Caco-2 (cell line): ENCODE measurements around the gene GLS. TPM values are rescaled to one million over a fixed set of nuclear protein-coding genes. Genes with fewer than 3 reads are reported as not detected.

Experiments used
- BruUV-seq: library from RNA; stranded (reverse); fragments of 400-500 nt; replicated peaks from 2 replicates; lab custom pipeline; 2021; lab: Mats Ljungman, UMichigan
- CTCF ChIA-PET: fragments of 300-600 bp; sonication (Branson Sonifier 250); formaldehyde crosslinking; loops from one replicate; lab custom pipeline; 2022; ENCODE audit warnings: antibody characterized with exemption; lab: Charles Lee
- POLR2A ChIA-PET: fragments of 300-600 bp; sonication (Branson Sonifier 250); formaldehyde crosslinking; loops from one replicate; lab custom pipeline; 2022; ENCODE audit warnings: antibody characterized with exemption; lab: Charles Lee
- DNase-seq, 2 experiments: peaks; one replicate each; pipeline versions ENCODE4 v3.0.0 to v3.0.0-alpha.2; 2020 to 2022
- H3K27me3 ChIP-seq: replicated peaks from 2 replicates; pipeline ENCODE4 v1.6.0; 2011; ENCODE audit warnings: low read length; ENCODE audit not compliant: control insufficient read depth, insufficient read depth
- H3K36me3 ChIP-seq: 2 replicates; pipeline ENCODE4 v1.5.1; 2011; ENCODE audit warnings: low read length; ENCODE audit not compliant: control insufficient read depth, insufficient read depth
- H3K4me1 ChIP-seq: fragments of 250-450 bp; sonication (Bioruptor Pico); 2 replicates; pipeline ENCODE4 v1.5.1; 2020; ENCODE audit warnings: mild to moderate bottlenecking
- H3K4me3 ChIP-seq: 2 replicates; pipeline ENCODE4 v1.5.1; 2011; ENCODE audit warnings: low read depth, mild to moderate bottlenecking, control low read depth, low read length
- H3K9me3 ChIP-seq: fragments of 250-450 bp; sonication (Bioruptor Pico); 2 replicates; pipeline ENCODE4 v1.5.1; 2020; ENCODE audit warnings: mild to moderate bottlenecking, moderate library complexity
- H3K27ac Mint-ChIP-seq: one replicate; pipeline ENCODE4 v1.8.0; 2022; ENCODE audit warnings: mixed read lengths; ENCODE audit not compliant: unreplicated experiment
- H3K27me3 Mint-ChIP-seq: one replicate; pipeline ENCODE4 v1.8.0; 2022; ENCODE audit warnings: mixed read lengths; ENCODE audit not compliant: insufficient read depth, unreplicated experiment
- H3K36me3 Mint-ChIP-seq: one replicate; pipeline ENCODE4 v1.8.0; 2022; ENCODE audit warnings: mild to moderate bottlenecking, mixed read lengths; ENCODE audit not compliant: insufficient read depth, unreplicated experiment
- H3K4me1 Mint-ChIP-seq: one replicate; pipeline ENCODE4 v1.8.0; 2022; ENCODE audit warnings: low read depth, mixed read lengths; ENCODE audit not compliant: unreplicated experiment
- H3K4me3 Mint-ChIP-seq: one replicate; pipeline ENCODE4 v1.8.0; 2022; ENCODE audit warnings: mild to moderate bottlenecking, moderate library complexity, mixed read lengths; ENCODE audit not compliant: unreplicated experiment
- H3K9me3 Mint-ChIP-seq: one replicate; pipeline ENCODE4 v1.8.0; 2022; ENCODE audit warnings: mixed read lengths; ENCODE audit not compliant: unreplicated experiment
- intact Hi-C: fragments of 100-400 bp; cut with micrococcal nuclease; formaldehyde crosslinking; loops from one replicate; pipeline ENCODE4 v1.10.0; 2022; ENCODE audit not compliant: unreplicated experiment
- total RNA-seq: library from RNA; stranded (reverse); gene quantifications from 2 replicates; pipeline ENCODE4 v1.2.3, GENCODE V29; 2022
- TF ChIP-seq, protein P1 (sequence below), 2 experiments: fragments of 200-600 bp in 1 of 2; IDR thresholded peaks; 1 replicate in 1 of 2; 2 replicates in 1 of 2; pipeline versions ENCODE4 v1.5.1 to v1.8.0; 2011 to 2022; ENCODE audit warnings: antibody characterized with exemption in 1 of 2, control low read depth in 1 of 2, inconsistent platforms in 1 of 2, low read depth in 1 of 2, low read length in 1 of 2, mild to moderate bottlenecking in 1 of 2, moderate library complexity in 1 of 2; ENCODE audit not compliant: insufficient read depth in 1 of 2, severe bottlenecking in 1 of 2, unreplicated experiment in 1 of 2

The GLS gene
- total RNA-seq, 1 experiment from 2014 or later = 107 TPM

DNA sequence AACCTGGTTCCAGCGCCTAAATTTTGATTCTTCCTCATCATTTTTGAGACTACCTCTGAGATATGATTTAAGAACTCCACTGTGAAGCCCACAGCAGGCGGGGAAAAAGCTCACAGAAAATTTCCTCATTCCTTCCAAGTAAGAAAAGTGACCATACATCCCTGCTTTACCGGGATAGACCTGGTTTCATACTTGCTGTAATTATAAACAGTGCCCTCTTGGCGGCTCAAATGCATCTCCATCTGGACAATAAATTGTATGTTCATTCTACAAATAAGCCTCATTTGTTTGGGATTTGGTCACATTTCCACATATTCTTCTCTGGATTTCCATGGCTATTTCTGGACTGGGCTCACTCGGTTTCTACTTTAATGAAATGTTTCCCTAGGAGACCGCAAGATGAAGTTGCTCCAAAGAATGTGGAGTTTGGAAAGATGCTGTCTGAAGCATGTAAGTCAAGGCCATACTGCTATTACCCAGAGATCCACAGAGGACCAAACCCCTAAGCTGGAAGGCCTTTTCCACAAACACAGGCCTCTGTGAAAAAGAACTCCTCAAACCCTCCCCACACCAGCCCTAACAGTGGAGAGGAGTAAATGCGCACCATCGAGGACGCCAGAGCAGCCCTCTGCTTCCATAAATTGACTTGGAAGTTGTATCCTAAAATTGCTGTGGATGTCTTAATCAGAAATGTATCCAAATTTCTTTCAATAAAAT lies 119.5 kb downstream of the GLS start:
- H3K4me3 ChIP-seq = no peak overlapping the region
- ChIA-PET CTCF (no interaction called here), POLR2A (no interaction called here)
- no peaks in the 10 kb centered on the region for H3K9me3 ChIP-seq
- TF ChIP-seq, protein P1, sequence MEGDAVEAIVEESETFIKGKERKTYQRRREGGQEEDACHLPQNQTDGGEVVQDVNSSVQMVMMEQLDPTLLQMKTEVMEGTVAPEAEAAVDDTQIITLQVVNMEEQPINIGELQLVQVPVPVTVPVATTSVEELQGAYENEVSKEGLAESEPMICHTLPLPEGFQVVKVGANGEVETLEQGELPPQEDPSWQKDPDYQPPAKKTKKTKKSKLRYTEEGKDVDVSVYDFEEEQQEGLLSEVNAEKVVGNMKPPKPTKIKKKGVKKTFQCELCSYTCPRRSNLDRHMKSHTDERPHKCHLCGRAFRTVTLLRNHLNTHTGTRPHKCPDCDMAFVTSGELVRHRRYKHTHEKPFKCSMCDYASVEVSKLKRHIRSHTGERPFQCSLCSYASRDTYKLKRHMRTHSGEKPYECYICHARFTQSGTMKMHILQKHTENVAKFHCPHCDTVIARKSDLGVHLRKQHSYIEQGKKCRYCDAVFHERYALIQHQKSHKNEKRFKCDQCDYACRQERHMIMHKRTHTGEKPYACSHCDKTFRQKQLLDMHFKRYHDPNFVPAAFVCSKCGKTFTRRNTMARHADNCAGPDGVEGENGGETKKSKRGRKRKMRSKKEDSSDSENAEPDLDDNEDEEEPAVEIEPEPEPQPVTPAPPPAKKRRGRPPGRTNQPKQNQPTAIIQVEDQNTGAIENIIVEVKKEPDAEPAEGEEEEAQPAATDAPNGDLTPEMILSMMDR (IDR thresholded peaks at IDR 0.05; ENCODE audit: insufficient read depth in 1 of 2, low read depth in 1 of 2, low read length in 1 of 2, severe bottlenecking in 1 of 2, unreplicated experiment in 1 of 2) = no peak
- no TSS peak for BruUV-seq
- Mint-ChIP-seq H3K4me1 (peaks cover 8% of the 10 kb centered on the region), H3K36me3 (peaks cover 95% of the 10 kb centered on the region), H3K9me3 (no peaks in the 10 kb centered on the region), H3K27ac (no peak overlapping the region), H3K4me3 (no peak overlapping the region), H3K27me3 (no peaks in the 10 kb centered on the region)
- intact Hi-C loops = no loop called here
- DNase-seq = no peak
- no peaks in the 10 kb centered on the region for H3K27me3 ChIP-seq
- peaks cover 7% of the 10 kb centered on the region for H3K4me1 ChIP-seq
- peaks cover 8% of the 10 kb centered on the region for H3K36me3 ChIP-seq

DNA sequence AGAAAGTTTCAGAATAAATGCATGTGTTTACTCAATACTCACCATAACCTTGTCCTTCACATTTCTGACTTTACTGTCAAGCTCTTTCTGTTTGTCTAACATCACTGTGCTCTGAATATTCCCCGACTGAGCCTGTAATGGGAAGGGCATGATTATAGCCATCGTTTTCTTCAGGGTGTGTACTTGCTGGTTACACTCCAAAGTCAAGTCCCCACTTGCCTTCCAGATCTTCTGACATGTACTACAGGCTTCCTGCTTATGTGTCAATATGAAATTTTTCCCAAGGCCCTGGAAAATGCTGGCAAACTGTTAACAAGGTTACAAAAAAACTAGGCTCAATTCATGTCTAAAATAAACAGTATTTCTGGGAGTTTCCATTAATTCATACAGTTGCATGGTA lies 120.4 kb downstream of the GLS start:
- no peak overlapping the region for H3K27ac Mint-ChIP-seq
- POLR2A ChIA-PET = no interaction called here

DNA sequence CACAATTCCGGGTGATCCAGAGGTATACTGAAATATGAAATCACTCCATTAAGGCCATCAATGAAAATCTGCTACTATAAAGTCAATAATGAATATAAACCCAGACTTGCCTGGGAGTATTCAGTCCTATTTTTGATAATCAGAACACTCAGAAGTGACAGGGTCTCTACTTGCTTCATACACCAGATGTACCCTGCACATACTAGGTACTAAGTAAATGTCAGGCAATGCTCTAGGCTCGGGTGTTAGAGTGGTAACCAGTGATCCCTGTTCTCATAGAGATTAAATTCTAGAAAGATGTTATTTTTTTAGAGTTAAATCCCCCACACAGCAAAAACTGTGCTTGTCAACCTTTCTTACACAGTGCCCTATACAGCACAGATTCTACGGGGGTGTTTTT lies 121.0 kb downstream of the GLS start:
- no TSS peak for BruUV-seq
- no peaks in the 10 kb centered on the region for H3K9me3 Mint-ChIP-seq
- no peak overlapping the region for H3K4me3 ChIP-seq
- peaks cover 11% of the 10 kb centered on the region for H3K4me1 Mint-ChIP-seq
- H3K9me3 ChIP-seq = no peaks in the 10 kb centered on the region
- peaks cover 87% of the 10 kb centered on the region for H3K36me3 Mint-ChIP-seq
- ChIA-PET POLR2A (no interaction called here), CTCF (no interaction called here)
- intact Hi-C loops = no loop called here
- peaks cover 7% of the 10 kb centered on the region for H3K4me1 ChIP-seq
- no peaks in the 10 kb centered on the region for H3K27me3 ChIP-seq
- no peaks in the 10 kb centered on the region for H3K27me3 Mint-ChIP-seq
- no peak for DNase-seq
- H3K36me3 ChIP-seq = peaks cover 4% of the 10 kb centered on the region; the same call in 1 of the 2 replicates
- no peak overlapping the region for H3K27ac Mint-ChIP-seq
- H3K4me3 Mint-ChIP-seq = no peak overlapping the region
- TF ChIP-seq, protein P1 (IDR thresholded peaks at IDR 0.05; ENCODE audit: insufficient read depth in 1 of 2, low read depth in 1 of 2, low read length in 1 of 2, severe bottlenecking in 1 of 2, unreplicated experiment in 1 of 2) = no peak

More for the DNA sequence above, 120.4 kb downstream of the GLS start:
- no TSS peak for BruUV-seq
- peaks cover 11% of the 10 kb centered on the region for H3K4me1 Mint-ChIP-seq
- Histone ChIP-seq H3K36me3 (peaks cover 6% of the 10 kb centered on the region), H3K4me3 (no peak overlapping the region), H3K9me3 (no peaks in the 10 kb centered on the region), H3K27me3 (no peaks in the 10 kb centered on the region), H3K4me1 (peaks cover 7% of the 10 kb centered on the region)
- intact Hi-C loops = no loop called here
- no peak overlapping the region for H3K4me3 Mint-ChIP-seq
- no peak for DNase-seq
- CTCF ChIA-PET = no interaction called here
- no peaks in the 10 kb centered on the region for H3K9me3 Mint-ChIP-seq
- H3K27me3 Mint-ChIP-seq = no peaks in the 10 kb centered on the region
- peaks cover 89% of the 10 kb centered on the region for H3K36me3 Mint-ChIP-seq
- TF ChIP-seq, protein P1 (IDR thresholded peaks at IDR 0.05; ENCODE audit: insufficient read depth in 1 of 2, low read depth in 1 of 2, low read length in 1 of 2, severe bottlenecking in 1 of 2, unreplicated experiment in 1 of 2) = no peak
